ENCODE measurements around the gene OMA1.

GRCh38 chr1:58447042-58447441 is 99.5 kb downstream of the OMA1 start:
- TF ChIP-seq POLR2A (IDR thresholded peaks at IDR 0.05; ENCODE audit: low read depth, low read length) (no peak), POLR2AphosphoS5 (IDR thresholded peaks at IDR 0.05; ENCODE audit: low read depth, low read length) (no peak), TAF1 (IDR thresholded peaks at IDR 0.05; ENCODE audit: borderline replicate concordance, low read depth, low read length) (no peak)
